ENCODE data around the gene TINAGL1. TPM values are rescaled to one million over a fixed set of nuclear protein-coding genes. Genes with fewer than 3 reads are reported as not detected.

Gene TINAGL1
- total and polyA plus RNA-seq, 12 donors: 139 to 336 (median 203) TPM

- Histone ChIP-seq H3K9me3 (peaks cover 0 to 9% (median 0%) of the 10 kb centered on the region in 11 donors), H3K4me1 (peaks cover 0 to 9% (median 0%) of the 10 kb centered on the region in 9 donors), H3K4me3 (no peak overlapping the region), H3K27me3 (peaks cover 0 to 25% (median 0%) of the 10 kb centered on the region in 7 donors), H3K27ac (no peak overlapping the region), H3K36me3 (no peaks in the 10 kb centered on the region)
- DNase-seq (no peak), ATAC-seq (no peak)
- no peak for TF ChIP-seq CTCF (IDR thresholded peaks at IDR 0.05)
- intact Hi-C loops (cut with DNase I): loop anchor here in 8 of 10 donors (5.0 to 10.0 kb wide), 6 partner anchors 38 to 235 kb away; no protein-coding TSS in a partner anchor
Observed at GRCh38 chr1:31559715-31560114, 16.6 kb upstream of the TINAGL1 start.

GRCh38 chr1:31560394-31560793 lies 15.9 kb upstream of the TINAGL1 start:
- DNase-seq (no peak), ATAC-seq (no peak)
- H3K9me3 ChIP-seq: peaks cover 0 to 9% (median 0%) of the 10 kb centered on the region in 11 donors
- H3K4me3 ChIP-seq: no peak overlapping the region
- TF ChIP-seq CTCF (IDR thresholded peaks at IDR 0.05): no peak
- no peak overlapping the region for H3K27ac ChIP-seq
- H3K4me1 ChIP-seq: peaks cover 0 to 10% (median 0%) of the 10 kb centered on the region in 9 donors
- no peaks in the 10 kb centered on the region for H3K36me3 ChIP-seq
- intact Hi-C loops (cut with DNase I): loop anchor here in 8 of 10 donors (5.0 to 10.0 kb wide), 5 partner anchors 37 to 232 kb away; no protein-coding TSS in a partner anchor
- 84 to 85% methylated on average over 4 of the region's 4 CpGs for WGBS, 2 donors
- peaks cover 0 to 25% (median 0%) of the 10 kb centered on the region in 7 donors for H3K27me3 ChIP-seq

GRCh38 chr1:31562707-31563360 lies 13.5 kb upstream of the TINAGL1 start:
- ATAC-seq (no peak), DNase-seq (no peak)
- Histone ChIP-seq H3K36me3 (no peaks in the 10 kb centered on the region), H3K27me3 (peaks cover 0 to 16% (median 0%) of the 10 kb centered on the region in 7 donors), H3K4me1 (peaks cover 0 to 11% (median 0%) of the 10 kb centered on the region in 9 donors), H3K9me3 (peaks cover 0 to 9% (median 0%) of the 10 kb centered on the region in 11 donors), H3K27ac (no peak overlapping the region), H3K4me3 (no peak overlapping the region)
- WGBS, 2 donors: 33 to 42% methylated on average over 3 of the region's 3 CpGs
- no peak for TF ChIP-seq CTCF (IDR thresholded peaks at IDR 0.05)
- intact Hi-C loops (cut with DNase I): loop anchor here in 8 of 10 donors (5.0 to 10.0 kb wide), 5 partner anchors 34 to 229 kb away; no protein-coding TSS in a partner anchor

GRCh38 chr1:31564606-31564989 lies 11.7 kb upstream of the TINAGL1 start:
- DNase-seq: no peak
- H3K36me3 ChIP-seq: no peaks in the 10 kb centered on the region
- WGBS, 2 donors: 64 to 79% methylated on average over 5 of the region's 5 CpGs
- H3K4me3 ChIP-seq: no peak overlapping the region
- intact Hi-C loops (cut with DNase I): loop anchor here (1.0 to 10.0 kb wide), 8 partner anchors 28 to 228 kb away; no protein-coding TSS in a partner anchor
- no peak for TF ChIP-seq CTCF (IDR thresholded peaks at IDR 0.05)
- peak overlapping the region in 2 of 10 donors; percentile 31 to 48 for H3K27ac ChIP-seq
- ATAC-seq: peak in 2 of 8 donors; percentile 13 to 21
- peaks cover 0 to 26% (median 8%) of the 10 kb centered on the region in 9 donors for H3K4me1 ChIP-seq
- H3K9me3 ChIP-seq: peaks cover 0 to 8% (median 0%) of the 10 kb centered on the region in 11 donors
- H3K27me3 ChIP-seq: peaks cover 0 to 14% (median 0%) of the 10 kb centered on the region in 7 donors

Data from heart right ventricle (tissue), 16 donors.